IMR-90 (cell line): ENCODE measurements around the gene BTRC. TPM values are rescaled to one million over a fixed set of nuclear protein-coding genes. Genes with fewer than 3 reads are reported as not detected.

Experiments
- ATAC-seq: fragments of 200-7000 bp; cut with Tn5 transposase; 2 replicates; pipeline ENCODE4 v1.9.1; 2020; ENCODE audit warnings: low read depth, mild to moderate bottlenecking, moderate library complexity
- BruUV-seq: library from RNA; stranded (reverse); fragments of 400-500 nt; replicated peaks from 2 replicates; lab custom pipeline; 2021; lab: Mats Ljungman, UMichigan
- CTCF ChIA-PET: fragments of 300-600 bp; formaldehyde crosslinking; extraction: SDS; loops from one replicate; lab custom pipeline; 2021; ENCODE audit warnings: antibody characterized with exemption; lab: Yijun Ruan, JAX
- POLR2A ChIA-PET: fragments of 300-600 bp; sonication (Branson Sonifier 250); formaldehyde crosslinking; loops from one replicate; lab custom pipeline; 2022; ENCODE audit warnings: antibody characterized with exemption; ENCODE audit not compliant: unreplicated experiment; lab: Charles Lee
- DNase-seq: peaks from one replicate; pipeline ENCODE4 v3.0.0; 2013
- H2AFZ ChIP-seq: replicated peaks from 2 replicates; pipeline ENCODE3; 2013; ENCODE audit warnings: low read length, mild to moderate bottlenecking; ENCODE audit not compliant: poor library complexity
- H2AK5ac ChIP-seq: 2 replicates; pipeline ENCODE4 v1.6.1; 2013; ENCODE audit warnings: low read depth, low read length, inconsistent platforms
- H2AK9ac ChIP-seq: replicated peaks from 2 replicates; pipeline ENCODE3; 2013; ENCODE audit warnings: mild to moderate bottlenecking, low read depth, low read length, moderate library complexity; ENCODE audit not compliant: poor library complexity
- H2BK120ac ChIP-seq: 2 replicates; pipeline ENCODE4 v1.6.1; 2013; ENCODE audit warnings: low read depth, low read length, inconsistent platforms
- H2BK15ac ChIP-seq: 3 replicates; pipeline ENCODE4 v1.6.1; 2013; ENCODE audit warnings: low read depth, low read length, inconsistent platforms
- H2BK20ac ChIP-seq: 2 replicates; pipeline ENCODE4 v1.6.1; 2013; ENCODE audit warnings: low read depth, mild to moderate bottlenecking, inconsistent platforms, low read length, moderate library complexity
- H2BK5ac ChIP-seq: 2 replicates; pipeline ENCODE4 v1.6.1; 2013; ENCODE audit warnings: mild to moderate bottlenecking, low read depth, low read length, inconsistent platforms; ENCODE audit not compliant: poor library complexity, severe bottlenecking
- H3K14ac ChIP-seq: replicated peaks from 2 replicates; pipeline ENCODE4 v1.6.1; 2013; ENCODE audit warnings: low read depth, low read length, inconsistent platforms
- H3K18ac ChIP-seq: 2 replicates; pipeline ENCODE4 v1.6.1; 2013; ENCODE audit warnings: low read depth, low read length, control low read depth
- H3K23ac ChIP-seq: 2 replicates; pipeline ENCODE4 v1.6.1; 2013; ENCODE audit warnings: low read depth, low read length, inconsistent platforms
- H3K27ac ChIP-seq: 2 replicates; pipeline ENCODE4 v1.5.1; 2013; ENCODE audit warnings: mild to moderate bottlenecking, control low read depth, low read length; ENCODE audit not compliant: insufficient read depth
- H3K27me3 ChIP-seq: 2 replicates; pipeline ENCODE4 v1.6.1; 2013; ENCODE audit warnings: low read length; ENCODE audit not compliant: control insufficient read depth, insufficient read depth
- H3K36me3 ChIP-seq: 2 replicates; pipeline ENCODE4 v1.6.1; 2013; ENCODE audit warnings: low read length, mixed read lengths; ENCODE audit not compliant: control insufficient read depth, insufficient read depth
- H3K4ac ChIP-seq: 2 replicates; pipeline ENCODE4 v1.6.1; 2013; ENCODE audit warnings: low read depth, low read length, inconsistent platforms
- H3K4me1 ChIP-seq: 2 replicates; pipeline ENCODE4 v1.6.1; 2013; ENCODE audit warnings: low read length, mixed read lengths; ENCODE audit not compliant: control insufficient read depth, insufficient read depth
- H3K4me2 ChIP-seq: 2 replicates; pipeline ENCODE4 v1.6.1; 2013; ENCODE audit warnings: low read depth, mild to moderate bottlenecking, control low read depth, low read length, moderate library complexity
- H3K4me3 ChIP-seq: 2 replicates; pipeline ENCODE4 v1.5.1; 2013; ENCODE audit warnings: low read depth, mild to moderate bottlenecking, control low read depth, low read length, moderate library complexity; ENCODE audit not compliant: insufficient read depth
- H3K56ac ChIP-seq: 2 replicates; pipeline ENCODE4 v1.6.1; 2013; ENCODE audit warnings: low read length, inconsistent platforms; ENCODE audit not compliant: insufficient read depth; ENCODE audit errors: extremely low read depth
- H3K79me1 ChIP-seq, 2 experiments: 2 replicates each; pipeline ENCODE4 v1.6.1; 2013; ENCODE audit warnings: low read length in 2 of 2, inconsistent platforms in 1 of 2, low read depth in 1 of 2
- H3K9ac ChIP-seq: 2 replicates; pipeline ENCODE4 v1.6.1; 2013; ENCODE audit warnings: low read depth, low read length, control low read depth
- H3K9me1 ChIP-seq: 2 replicates; pipeline ENCODE4 v1.6.1; 2013; ENCODE audit warnings: low read length, inconsistent platforms; ENCODE audit not compliant: insufficient read depth
- H3K9me3 ChIP-seq: 2 replicates; pipeline ENCODE4 v1.6.1; 2013; ENCODE audit warnings: low read length; ENCODE audit not compliant: control insufficient read depth, insufficient read depth
- H4K20me1 ChIP-seq: 2 replicates; pipeline ENCODE4 v1.6.1; 2013; ENCODE audit warnings: low read length, inconsistent platforms; ENCODE audit not compliant: insufficient read depth
- H4K5ac ChIP-seq: 2 replicates; pipeline ENCODE4 v1.6.1; 2013; ENCODE audit warnings: mild to moderate bottlenecking, low read depth, low read length, control low read depth
- H4K8ac ChIP-seq, 2 experiments: 2 replicates each; pipeline ENCODE4 v1.6.1; 2013; ENCODE audit warnings: low read depth in 2 of 2, low read length in 2 of 2, control low read depth in 1 of 2, inconsistent platforms in 1 of 2
- H4K91ac ChIP-seq: 2 replicates; pipeline ENCODE4 v1.6.1; 2013; ENCODE audit warnings: low read depth, low read length, inconsistent platforms; ENCODE audit not compliant: insufficient read depth
- BHLHE40 ChIP-seq: fragments of 150-350 bp; IDR thresholded peaks from 2 replicates; pipeline ENCODE4 v1.6.1; 2016; ENCODE audit warnings: mild to moderate bottlenecking, low read depth, low read length
- CEBPB ChIP-seq: IDR thresholded peaks from 2 replicates; pipeline ENCODE4 v1.6.1; 2012; ENCODE audit warnings: low read depth, low read length, improper control_type of control experiment
- CHD1 ChIP-seq: IDR thresholded peaks from 2 replicates; pipeline ENCODE4 v1.6.1; 2012; ENCODE audit warnings: low read depth, low read length, improper control_type of control experiment
- FOS ChIP-seq: fragments of 150-350 bp; IDR thresholded peaks from 2 replicates; pipeline ENCODE4 v1.6.1; 2016; ENCODE audit warnings: low read depth, low read length
- NFE2L2 ChIP-seq: fragments of 150-350 bp; IDR thresholded peaks from 2 replicates; pipeline ENCODE4 v1.6.1; 2016; ENCODE audit warnings: low read depth, mild to moderate bottlenecking, low read length
- POLR2A ChIP-seq: IDR thresholded peaks from 2 replicates; pipeline ENCODE4 v1.6.1; 2012; ENCODE audit warnings: mild to moderate bottlenecking, low read depth, low read length
- RAD21 ChIP-seq: IDR thresholded peaks from 2 replicates; pipeline ENCODE4 v1.6.1; 2012; ENCODE audit warnings: low read length, improper control_type of control experiment
- RCOR1 ChIP-seq: IDR thresholded peaks from 2 replicates; pipeline ENCODE4 v1.6.1; 2012; ENCODE audit warnings: mild to moderate bottlenecking, low read length, improper control_type of control experiment; ENCODE audit not compliant: insufficient replicate concordance
- SMC3 ChIP-seq: fragments of 150-350 bp; IDR thresholded peaks from 2 replicates; pipeline ENCODE4 v1.6.1; 2016; ENCODE audit warnings: low read depth, mild to moderate bottlenecking, antibody characterized with exemption, low read length, moderate library complexity
- WGBS, 2 experiments: methylation state at CpG; one replicate each; pipeline versions ENCODE4 v1.1.5 to v1.1.7; 2013; ENCODE audit warnings: missing lambda C conversion rate in 2 of 2; ENCODE audit not compliant: insufficient read length in 1 of 2; ENCODE audit errors: extremely low coverage in 2 of 2; 5-methylcytosine and 5-hydroxymethylcytosine counted together
- dilution Hi-C: fragments of 300-500 bp; cut with HindIII; formaldehyde crosslinking; loops from one replicate; pipeline ENCODE4 v1.14.3; 2018; ENCODE audit warnings: low sequenced_read_pairs; ENCODE audit not compliant: unreplicated experiment
- in situ Hi-C: fragments of 300-500 bp; cut with MboI; formaldehyde crosslinking; loops from 3 replicates; pipeline ENCODE4 v1.14.3; 2019; ENCODE audit warnings: low sequenced_read_pairs, inconsistent platforms, mixed read lengths
- intact Hi-C: fragments of 100-400 bp; cut with micrococcal nuclease; formaldehyde crosslinking; loops from 2 replicates; pipeline ENCODE4 v1.10.0; 2022
- polyA plus RNA-seq, 3 experiments: library from polyadenylated mRNA; depleted of rRNA; stranded (reverse); fragments of >200 nt; gene quantifications; 2 replicates each; pipeline ENCODE4 v1.2.3, GENCODE V29; 2012; ENCODE audit warnings: low replicate concordance in 1 of 3
- total RNA-seq: library from RNA; depleted of rRNA; stranded (reverse); fragments of >200 nt; gene quantifications from 2 replicates; pipeline ENCODE4 v1.2.3, GENCODE V29; 2012
- TF ChIP-seq, protein P1 (sequence below): fragments of 150-350 bp; IDR thresholded peaks from 2 replicates; pipeline ENCODE4 v1.6.1; 2016; ENCODE audit warnings: low read depth, mild to moderate bottlenecking, low read length, moderate library complexity, borderline replicate concordance
- TF ChIP-seq, protein P2 (sequence below): conservative IDR thresholded peaks from 2 replicates; pipeline ENCODE4 v1.5.1; 2012; ENCODE audit warnings: mild to moderate bottlenecking, low read depth, low read length, improper control_type of control experiment

Gene BTRC
- total and polyA plus RNA-seq, 2 of the 4 experiments (the other 2 are of a cell fraction) = 7.7 to 8.4 TPM

DNA sequence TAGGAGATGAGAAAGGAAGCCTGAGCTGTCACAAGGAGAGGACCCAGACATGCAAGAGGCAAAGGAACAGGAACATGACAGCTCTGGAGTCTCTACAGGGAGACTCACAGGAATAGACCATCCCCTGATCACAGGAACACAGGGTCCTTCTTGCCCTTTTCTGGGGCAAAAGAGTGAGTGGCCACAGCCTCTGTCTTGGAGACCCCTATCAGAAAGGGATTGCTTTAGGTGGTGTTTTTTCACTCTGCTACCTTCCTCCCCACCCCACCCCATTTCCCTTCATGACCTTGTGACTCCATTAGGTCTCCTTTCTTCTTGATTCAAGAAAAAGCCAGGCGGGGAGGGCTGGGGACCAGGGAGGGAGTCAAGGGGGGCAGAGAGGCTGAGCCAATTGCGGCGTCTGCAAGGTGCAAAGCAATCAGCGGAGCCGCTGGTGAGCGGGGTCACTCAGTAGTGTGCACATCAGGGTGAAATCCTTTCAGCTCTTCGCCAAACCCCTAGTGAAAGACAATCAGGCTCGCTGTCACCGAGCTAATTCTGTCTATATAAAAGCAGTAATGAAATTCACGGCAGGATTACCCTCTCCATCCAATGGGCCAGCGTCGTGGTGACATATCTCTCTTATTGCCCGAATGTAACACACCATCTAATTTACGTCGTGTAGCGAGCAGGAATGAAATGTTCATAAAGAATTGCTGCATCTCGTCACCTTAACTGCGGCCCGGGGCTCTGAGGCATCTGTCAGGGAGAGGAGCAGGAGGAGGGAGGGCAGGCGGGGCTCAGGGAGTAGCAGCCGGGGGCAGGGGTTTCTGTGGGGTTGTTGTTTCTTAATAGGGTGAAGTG, 31.5 kb upstream of the BTRC start (continued):
- no peak for TF ChIP-seq BHLHE40

DNA sequence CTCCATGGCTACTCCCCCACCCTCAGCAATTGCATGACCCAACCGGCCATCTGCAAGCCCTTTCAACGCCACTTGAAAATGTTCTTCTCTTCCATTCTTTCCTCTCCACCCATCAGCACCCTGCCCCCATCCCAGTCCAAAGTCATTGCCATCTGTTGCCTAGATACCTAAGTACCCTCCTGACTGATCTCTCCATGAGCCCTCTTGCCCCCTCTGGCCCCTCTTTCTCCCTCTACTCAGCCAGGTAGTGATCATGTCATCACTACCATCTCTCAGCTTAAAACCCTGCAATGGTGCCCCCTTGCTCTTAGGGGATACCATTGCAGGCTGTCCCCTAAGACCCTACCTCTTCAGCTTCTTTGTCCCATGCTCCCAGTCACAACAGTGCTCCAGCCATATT, 30.5 kb upstream of the BTRC start:
- ATAC-seq = no peak
- H3K23ac ChIP-seq = no peak overlapping the region
- H3K27me3 ChIP-seq = peaks cover 61% of the 10 kb centered on the region
- no peak overlapping the region for H3K4ac ChIP-seq
- no peaks in the 10 kb centered on the region for H3K4me1 ChIP-seq
- H2BK5ac ChIP-seq = no peak overlapping the region
- no peak overlapping the region for H3K18ac ChIP-seq
- no peak overlapping the region for H4K91ac ChIP-seq
- H3K9me1 ChIP-seq = no peaks in the 10 kb centered on the region
- no peak overlapping the region for H2BK15ac ChIP-seq
- H4K8ac ChIP-seq = no peak overlapping the region
- no peak overlapping the region for H3K27ac ChIP-seq
- H2AK9ac ChIP-seq = no peak overlapping the region
- no peak overlapping the region for H3K9ac ChIP-seq
- no peaks in the 10 kb centered on the region; the same call in 1 of the 2 replicates for H4K20me1 ChIP-seq
- H3K9me3 ChIP-seq = peaks cover 3% of the 10 kb centered on the region; the same call in 1 of the 2 replicates
- no TSS peak for BruUV-seq
- intact Hi-C loops = no loop called here
- TF ChIP-seq FOS = no peak
- TF ChIP-seq NFE2L2 = no peak
- no peak for TF ChIP-seq RAD21
- no peak for TF ChIP-seq SMC3
- no peak for TF ChIP-seq RCOR1
- TF ChIP-seq, protein P1, sequence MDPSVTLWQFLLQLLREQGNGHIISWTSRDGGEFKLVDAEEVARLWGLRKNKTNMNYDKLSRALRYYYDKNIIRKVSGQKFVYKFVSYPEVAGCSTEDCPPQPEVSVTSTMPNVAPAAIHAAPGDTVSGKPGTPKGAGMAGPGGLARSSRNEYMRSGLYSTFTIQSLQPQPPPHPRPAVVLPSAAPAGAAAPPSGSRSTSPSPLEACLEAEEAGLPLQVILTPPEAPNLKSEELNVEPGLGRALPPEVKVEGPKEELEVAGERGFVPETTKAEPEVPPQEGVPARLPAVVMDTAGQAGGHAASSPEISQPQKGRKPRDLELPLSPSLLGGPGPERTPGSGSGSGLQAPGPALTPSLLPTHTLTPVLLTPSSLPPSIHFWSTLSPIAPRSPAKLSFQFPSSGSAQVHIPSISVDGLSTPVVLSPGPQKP = no peak
- no peak for TF ChIP-seq CHD1
- TF ChIP-seq CEBPB = no peak
- TF ChIP-seq POLR2A = no peak
- TF ChIP-seq, protein P2, sequence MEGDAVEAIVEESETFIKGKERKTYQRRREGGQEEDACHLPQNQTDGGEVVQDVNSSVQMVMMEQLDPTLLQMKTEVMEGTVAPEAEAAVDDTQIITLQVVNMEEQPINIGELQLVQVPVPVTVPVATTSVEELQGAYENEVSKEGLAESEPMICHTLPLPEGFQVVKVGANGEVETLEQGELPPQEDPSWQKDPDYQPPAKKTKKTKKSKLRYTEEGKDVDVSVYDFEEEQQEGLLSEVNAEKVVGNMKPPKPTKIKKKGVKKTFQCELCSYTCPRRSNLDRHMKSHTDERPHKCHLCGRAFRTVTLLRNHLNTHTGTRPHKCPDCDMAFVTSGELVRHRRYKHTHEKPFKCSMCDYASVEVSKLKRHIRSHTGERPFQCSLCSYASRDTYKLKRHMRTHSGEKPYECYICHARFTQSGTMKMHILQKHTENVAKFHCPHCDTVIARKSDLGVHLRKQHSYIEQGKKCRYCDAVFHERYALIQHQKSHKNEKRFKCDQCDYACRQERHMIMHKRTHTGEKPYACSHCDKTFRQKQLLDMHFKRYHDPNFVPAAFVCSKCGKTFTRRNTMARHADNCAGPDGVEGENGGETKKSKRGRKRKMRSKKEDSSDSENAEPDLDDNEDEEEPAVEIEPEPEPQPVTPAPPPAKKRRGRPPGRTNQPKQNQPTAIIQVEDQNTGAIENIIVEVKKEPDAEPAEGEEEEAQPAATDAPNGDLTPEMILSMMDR = no peak
- dilution Hi-C loops = no loop called here
- ChIA-PET POLR2A (no interaction called here), CTCF (no interaction called here)
- H2AK5ac ChIP-seq = no peak overlapping the region
- H3K4me2 ChIP-seq = no peak overlapping the region
- no peak overlapping the region for H2AFZ ChIP-seq
- in situ Hi-C loops = no loop called here
- H3K14ac ChIP-seq = no peak overlapping the region
- DNase-seq = no peak
- H3K4me3 ChIP-seq = no peak overlapping the region
- H2BK120ac ChIP-seq = no peak overlapping the region
- no peaks in the 10 kb centered on the region for H3K36me3 ChIP-seq
- no peak overlapping the region for H2BK20ac ChIP-seq
- 63% methylated on average over 2 of the region's 2 CpGs; no CpG with 5 or more reads in 1 of the 2 experiments for WGBS, 2 experiments
- H3K79me1 ChIP-seq = no peaks in the 10 kb centered on the region
- no peak overlapping the region for H4K5ac ChIP-seq
- no peak overlapping the region for H3K56ac ChIP-seq
